NCI-H524 (cell line): ENCODE measurements around the gene DMAC2L.
"Not testable (repeated sequence)": the region's sequence is repeated elsewhere in the genome, so short reads cannot be mapped to it uniquely, and the experiment has no call there.

Experiments
- DNase-seq, 2 experiments: peaks; one replicate each; lab custom pipeline; 2025; lab: John Stamatoyannopoulos, UW

The DMAC2L gene

GRCh38 chr14:50311972-50312733 is at the start of gene DMAC2L, which contains the start of gene L2HGDH:
Gene DMAC2L (plus strand): TSS chr14:50312324. CDS start chr14:50321488, 9,164 bp downstream.
Gene L2HGDH (minus strand): TSS chr14:50312229. CDS start chr14:50312150, 79 bp downstream.
- peak; percentile 98 to 99 for DNase-seq

- DNase-seq = no peak
Measured at GRCh38 chr14:50262865-50263264, 49.3 kb upstream of the DMAC2L start.

GRCh38 chr14:50263321-50263720 is 48.8 kb upstream of the DMAC2L start:
- peak in 1 of 2 experiments; percentile 7 for DNase-seq

GRCh38 chr14:50265029-50265428 is 47.1 kb upstream of the DMAC2L start:
- no peak for DNase-seq

- no peak for DNase-seq
Measured at GRCh38 chr14:50270932-50271331, 41.2 kb upstream of the DMAC2L start.

- no peak for DNase-seq
Measured at GRCh38 chr14:50272498-50272897, 39.6 kb upstream of the DMAC2L start.

GRCh38 chr14:50285861-50286260 is 26.3 kb upstream of the DMAC2L start:
- DNase-seq = no peak

GRCh38 chr14:50288146-50288545 is 24.0 kb upstream of the DMAC2L start:
- DNase-seq = no peak

GRCh38 chr14:50290306-50290705 is 21.8 kb upstream of the DMAC2L start:
- peak in 1 of 2 experiments; percentile 33 for DNase-seq

GRCh38 chr14:50299585-50299984 is 12.5 kb upstream of the DMAC2L start:
- no peak for DNase-seq

GRCh38 chr14:50301914-50302313 is 10.2 kb upstream of the DMAC2L start:
- no peak for DNase-seq

GRCh38 chr14:50303744-50304471 is 8.2 kb upstream of the DMAC2L start:
- DNase-seq = no peak

- DNase-seq = no peak
Measured at GRCh38 chr14:50308363-50308915, 3.7 kb upstream of the DMAC2L start.

GRCh38 chr14:50310445-50310844 is 1.7 kb upstream of the DMAC2L start:
- no peak for DNase-seq

GRCh38 chr14:50311337-50311971 is 670 bp upstream of the DMAC2L start:
- peak in 1 of 2 experiments; percentile 70 for DNase-seq

- peak in 1 of 2 experiments; percentile 81 for DNase-seq
Measured at GRCh38 chr14:50312734-50313054, 570 bp downstream of the DMAC2L start.

- DNase-seq = not testable (repeated sequence)
Measured at GRCh38 chr14:50314098-50314497, 2.0 kb downstream of the DMAC2L start.

- DNase-seq = peak in 1 of 2 experiments; percentile 65
Measured at GRCh38 chr14:50318031-50318626, 6.0 kb downstream of the DMAC2L start.

GRCh38 chr14:50319293-50319692 is 7.2 kb downstream of the DMAC2L start:
- DNase-seq = no peak

- DNase-seq = no peak
Measured at GRCh38 chr14:50319721-50320120, 7.6 kb downstream of the DMAC2L start.

- no peak for DNase-seq
Measured at GRCh38 chr14:50320283-50320682, 8.2 kb downstream of the DMAC2L start.
